ENCODE results near the gene LIN37. TPM values are rescaled to one million over a fixed set of nuclear protein-coding genes. Genes with fewer than 3 reads are reported as not detected.
A peak's percentile ranks its signal among the peaks of the same experiment; 100 is the strongest.

LIN37 gene
- total RNA-seq, 1 donor from 2014 or later, result 14.3 TPM

DNA sequence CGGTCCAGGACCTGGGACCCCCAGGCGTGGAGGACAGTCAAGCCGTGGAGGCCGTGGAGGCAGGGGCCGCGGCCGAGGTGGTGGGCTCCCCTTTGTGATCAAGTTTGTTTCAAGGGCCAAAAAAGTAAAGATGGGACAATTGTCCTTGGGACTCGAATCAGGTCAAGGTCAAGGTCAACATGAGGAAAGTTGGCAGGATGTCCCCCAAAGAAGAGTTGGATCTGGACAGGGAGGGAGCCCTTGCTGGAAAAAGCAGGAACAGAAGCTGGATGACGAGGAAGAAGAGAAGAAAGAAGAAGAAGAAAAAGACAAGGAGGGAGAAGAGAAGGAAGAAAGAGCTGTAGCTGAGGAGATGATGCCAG is 28.2 kb upstream of the LIN37 start:
- H3K4me1 Mint-ChIP-seq, result peaks cover 39% of the 10 kb centered on the region
- TF ChIP-seq, protein P1, sequence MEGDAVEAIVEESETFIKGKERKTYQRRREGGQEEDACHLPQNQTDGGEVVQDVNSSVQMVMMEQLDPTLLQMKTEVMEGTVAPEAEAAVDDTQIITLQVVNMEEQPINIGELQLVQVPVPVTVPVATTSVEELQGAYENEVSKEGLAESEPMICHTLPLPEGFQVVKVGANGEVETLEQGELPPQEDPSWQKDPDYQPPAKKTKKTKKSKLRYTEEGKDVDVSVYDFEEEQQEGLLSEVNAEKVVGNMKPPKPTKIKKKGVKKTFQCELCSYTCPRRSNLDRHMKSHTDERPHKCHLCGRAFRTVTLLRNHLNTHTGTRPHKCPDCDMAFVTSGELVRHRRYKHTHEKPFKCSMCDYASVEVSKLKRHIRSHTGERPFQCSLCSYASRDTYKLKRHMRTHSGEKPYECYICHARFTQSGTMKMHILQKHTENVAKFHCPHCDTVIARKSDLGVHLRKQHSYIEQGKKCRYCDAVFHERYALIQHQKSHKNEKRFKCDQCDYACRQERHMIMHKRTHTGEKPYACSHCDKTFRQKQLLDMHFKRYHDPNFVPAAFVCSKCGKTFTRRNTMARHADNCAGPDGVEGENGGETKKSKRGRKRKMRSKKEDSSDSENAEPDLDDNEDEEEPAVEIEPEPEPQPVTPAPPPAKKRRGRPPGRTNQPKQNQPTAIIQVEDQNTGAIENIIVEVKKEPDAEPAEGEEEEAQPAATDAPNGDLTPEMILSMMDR (IDR thresholded peaks at IDR 0.05), result no peak
- DNase-seq (no peak), ATAC-seq (ENCODE audit: low read depth) (no peak)
- H3K36me3 Mint-ChIP-seq (ENCODE audit: low read depth), result peaks cover 54% of the 10 kb centered on the region
- H3K27ac Mint-ChIP-seq, result peak overlapping the region; percentile 27
- intact Hi-C loops (cut with micrococcal nuclease), result no loop called here
- ChIA-PET CTCF (no interaction called here), POLR2A (interaction anchor here (1.0 to 3.4 kb wide), 4 partner anchors 9 to 22 kb away, joined by 4 to 22 read pairs (median 12); partner anchors contain the start of gene IGFLR1)
- H3K9me3 Mint-ChIP-seq, result no peaks in the 10 kb centered on the region
- peak overlapping the region; percentile 1 for H3K4me3 Mint-ChIP-seq
- no peaks in the 10 kb centered on the region for H3K27me3 Mint-ChIP-seq

GRCh38 chr19:35720648-35721047 is 27.7 kb upstream of the LIN37 start:
- POLR2A ChIA-PET, result interaction anchor here (0.5 to 3.4 kb wide), 4 partner anchors 9 to 265 kb away, joined by 3 to 22 read pairs (median 4); no protein-coding TSS in a partner anchor
- no peaks in the 10 kb centered on the region for H3K27me3 Mint-ChIP-seq
- peaks cover 59% of the 10 kb centered on the region for H3K36me3 Mint-ChIP-seq (ENCODE audit: low read depth)
- TF ChIP-seq, protein P1 (IDR thresholded peaks at IDR 0.05), result no peak
- CTCF ChIA-PET, result no interaction called here
- DNase-seq, result no peak
- H3K27ac Mint-ChIP-seq, result no peak overlapping the region
- no peak for ATAC-seq (ENCODE audit: low read depth)
- H3K9me3 Mint-ChIP-seq, result no peaks in the 10 kb centered on the region
- peaks cover 34% of the 10 kb centered on the region for H3K4me1 Mint-ChIP-seq
- intact Hi-C loops (cut with micrococcal nuclease), result no loop called here
- H3K4me3 Mint-ChIP-seq, result no peak overlapping the region

DNA sequence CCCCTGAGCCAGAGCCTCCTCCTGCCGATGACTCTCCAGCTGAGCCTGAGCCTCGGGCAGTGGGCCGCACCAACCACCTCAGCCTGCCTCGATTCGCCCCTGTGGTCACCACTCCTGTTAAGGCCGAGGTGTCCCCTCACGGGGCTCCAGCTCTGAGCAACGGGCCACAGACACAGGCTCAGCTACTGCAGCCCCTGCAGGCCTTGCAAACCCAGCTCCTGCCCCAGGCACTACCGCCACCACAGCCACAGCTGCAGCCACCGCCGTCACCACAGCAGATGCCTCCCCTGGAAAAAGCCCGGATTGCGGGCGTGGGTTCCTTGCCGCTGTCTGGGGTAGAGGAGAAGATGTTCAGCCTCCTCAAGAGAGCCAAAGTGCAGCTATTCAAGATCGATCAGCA is 27.0 kb upstream of the LIN37 start:
- H3K4me3 Mint-ChIP-seq, result no peak overlapping the region

GRCh38 chr19:35722461-35722860 is 25.9 kb upstream of the LIN37 start:
- POLR2A ChIA-PET, result no interaction called here
- Mint-ChIP-seq H3K4me3 (no peak overlapping the region), H3K27ac (no peak overlapping the region), H3K36me3 (ENCODE audit: low read depth) (peaks cover 68% of the 10 kb centered on the region), H3K4me1 (peaks cover 22% of the 10 kb centered on the region), H3K9me3 (no peaks in the 10 kb centered on the region), H3K27me3 (no peaks in the 10 kb centered on the region)
- TF ChIP-seq, protein P1 (IDR thresholded peaks at IDR 0.05), result no peak
- CTCF ChIA-PET, result no interaction called here
- intact Hi-C loops (cut with micrococcal nuclease), result no loop called here
- DNase-seq (no peak), ATAC-seq (ENCODE audit: low read depth) (no peak)

More for the DNA sequence above, 27.0 kb upstream of the LIN37 start:
- no peaks in the 10 kb centered on the region for H3K9me3 Mint-ChIP-seq
- TF ChIP-seq, protein P1 (IDR thresholded peaks at IDR 0.05), result no peak
- CTCF ChIA-PET, result no interaction called here
- DNase-seq (no peak), ATAC-seq (ENCODE audit: low read depth) (no peak)
- peaks cover 27% of the 10 kb centered on the region for H3K4me1 Mint-ChIP-seq
- intact Hi-C loops (cut with micrococcal nuclease), result no loop called here
- no peaks in the 10 kb centered on the region for H3K27me3 Mint-ChIP-seq
- peaks cover 63% of the 10 kb centered on the region for H3K36me3 Mint-ChIP-seq (ENCODE audit: low read depth)
- POLR2A ChIA-PET, result interaction anchor here (0.5 to 1.1 kb wide), 3 partner anchors 19 to 87 kb away, joined by 3 to 5 read pairs (median 5); no protein-coding TSS in a partner anchor
- H3K27ac Mint-ChIP-seq, result no peak overlapping the region

GRCh38 chr19:35722897-35723296 is 25.5 kb upstream of the LIN37 start:
- H3K27ac Mint-ChIP-seq, result no peak overlapping the region
- ChIA-PET POLR2A (interaction anchor here (0.7 kb wide), 1 partner anchor 18 kb away, joined by 4 read pairs; no protein-coding TSS in a partner anchor), CTCF (interaction anchor here (1.1 kb wide), 1 partner anchor 18 kb away, joined by 3 read pairs; no protein-coding TSS in a partner anchor)
- H3K4me1 Mint-ChIP-seq, result peaks cover 22% of the 10 kb centered on the region
- ATAC-seq (ENCODE audit: low read depth) (no peak), DNase-seq (no peak)
- TF ChIP-seq, protein P1 (IDR thresholded peaks at IDR 0.05), result no peak
- no peaks in the 10 kb centered on the region for H3K27me3 Mint-ChIP-seq
- no peaks in the 10 kb centered on the region for H3K9me3 Mint-ChIP-seq
- intact Hi-C loops (cut with micrococcal nuclease), result no loop called here
- H3K4me3 Mint-ChIP-seq, result no peak overlapping the region
- H3K36me3 Mint-ChIP-seq (ENCODE audit: low read depth), result peaks cover 72% of the 10 kb centered on the region
